ENCODE results near the gene TIGD1.

GRCh38 chr2:232511336-232511890 is 38.9 kb downstream of the TIGD1 start:
- TF ChIP-seq SUZ12 (IDR thresholded peaks at IDR 0.05; ENCODE audit: extremely low read depth, insufficient read depth, insufficient read length), result no peak
- TF ChIP-seq YY1 (IDR thresholded peaks at IDR 0.05; ENCODE audit: insufficient read depth, insufficient read length), result no peak
- TF ChIP-seq ZNF274 (IDR thresholded peaks at IDR 0.05; ENCODE audit: low read depth, low read length), result no peak
